ENCODE data around the gene PSMC5. TPM values are rescaled to one million over a fixed set of nuclear protein-coding genes. Genes with fewer than 3 reads are reported as not detected.

Gene PSMC5
- total RNA-seq, 1 donor from 2014 or later = 83.7 TPM

- no peak overlapping the region for H3K27ac ChIP-seq
- H3K27me3 ChIP-seq = no peaks in the 10 kb centered on the region
- intact Hi-C loops (cut with DNase I) = no loop called here
- H3K4me1 ChIP-seq = peaks cover 0 to 8% of the 10 kb centered on the region in 2 donors
- no peak for DNase-seq (ENCODE audit: low spot score in 2 of 2)
- TF ChIP-seq CTCF (IDR thresholded peaks at IDR 0.05) = no peak
- H3K9me3 ChIP-seq = no peaks in the 10 kb centered on the region
- H3K4me3 ChIP-seq = no peak overlapping the region
- peaks cover 69 to 83% of the 10 kb centered on the region in 2 donors for H3K36me3 ChIP-seq
Observed at GRCh38 chr17:63822537-63822936, 4.7 kb upstream of the PSMC5 start.

GRCh38 chr17:63823659-63824331, 3.4 kb upstream of the PSMC5 start:
- TF ChIP-seq CTCF (IDR thresholded peaks at IDR 0.05) = no peak
- no peak for DNase-seq (ENCODE audit: low spot score in 2 of 2)
- H3K36me3 ChIP-seq = peaks cover 56 to 70% of the 10 kb centered on the region in 2 donors
- intact Hi-C loops (cut with DNase I) = no loop called here
- H3K4me3 ChIP-seq = no peak overlapping the region
- no peak overlapping the region for H3K27ac ChIP-seq
- no peaks in the 10 kb centered on the region for H3K9me3 ChIP-seq
- H3K27me3 ChIP-seq = no peaks in the 10 kb centered on the region
- peaks cover 8 to 18% of the 10 kb centered on the region in 2 donors for H3K4me1 ChIP-seq

- H3K27ac ChIP-seq = no peak overlapping the region
- H3K27me3 ChIP-seq = no peaks in the 10 kb centered on the region
- H3K9me3 ChIP-seq = no peaks in the 10 kb centered on the region
- intact Hi-C loops (cut with DNase I) = no loop called here
- peaks cover 56 to 69% of the 10 kb centered on the region in 2 donors for H3K36me3 ChIP-seq
- peaks cover 10 to 22% of the 10 kb centered on the region in 2 donors for H3K4me1 ChIP-seq
- no peak for TF ChIP-seq CTCF (IDR thresholded peaks at IDR 0.05)
- no peak for DNase-seq (ENCODE audit: low spot score in 2 of 2)
- no peak overlapping the region for H3K4me3 ChIP-seq
Observed at GRCh38 chr17:63824362-63824761, 2.9 kb upstream of the PSMC5 start.

- peak in 1 of 2 donors; percentile 73 for DNase-seq (ENCODE audit: low spot score in 2 of 2)
- H3K27ac ChIP-seq = peak overlapping the region; percentile 89 to 90
- TF ChIP-seq CTCF (IDR thresholded peaks at IDR 0.05) = no peak
- H3K36me3 ChIP-seq = peaks cover 58 to 69% of the 10 kb centered on the region in 2 donors
- H3K4me1 ChIP-seq = peaks cover 10 to 22% of the 10 kb centered on the region in 2 donors
- H3K27me3 ChIP-seq = no peaks in the 10 kb centered on the region
- H3K9me3 ChIP-seq = no peaks in the 10 kb centered on the region
- H3K4me3 ChIP-seq = peak overlapping the region; percentile 66 to 90
- intact Hi-C loops (cut with DNase I) = loop anchor here (1.0 to 5.0 kb wide), 6 partner anchors 17 to 681 kb away; partner anchors contain the start of genes CCDC47, CEP95, DCAF7 and DDX5
Observed at GRCh38 chr17:63826468-63827001, 696 bp upstream of the PSMC5 start.

- peak overlapping the region; percentile 89 to 90 for H3K27ac ChIP-seq
- DNase-seq (ENCODE audit: low spot score in 2 of 2) = no peak
- H3K27me3 ChIP-seq = no peaks in the 10 kb centered on the region
- peaks cover 58 to 69% of the 10 kb centered on the region in 2 donors for H3K36me3 ChIP-seq
- H3K9me3 ChIP-seq = no peaks in the 10 kb centered on the region
- intact Hi-C loops (cut with DNase I) = loop anchor here (1.0 to 5.0 kb wide), 6 partner anchors 15 to 679 kb away; partner anchors contain the start of genes CCDC47, CEP95, DCAF7 and DDX5
- peaks cover 10 to 22% of the 10 kb centered on the region in 2 donors for H3K4me1 ChIP-seq
- no peak for TF ChIP-seq CTCF (IDR thresholded peaks at IDR 0.05)
- H3K4me3 ChIP-seq = peak overlapping the region; percentile 66 to 90
Observed at GRCh38 chr17:63827801-63828221, 580 bp downstream of the PSMC5 start.

All from ascending aorta (tissue), 2 donors.